Measurements from ENCODE around the gene KXD1. TPM values are rescaled to one million over a fixed set of nuclear protein-coding genes. Genes with fewer than 3 reads are reported as not detected.

KXD1 gene
- polyA plus RNA-seq, 1 of the 3 experiments (the other 2 are of a cell fraction), result 151 TPM

GRCh38 chr19:18588611-18589379 lies 31.1 kb downstream of the KXD1 start, which contains the start of gene REX1BD (continued):
- TF ChIP-seq REST (IDR thresholded peaks at IDR 0.05; ENCODE audit: low read depth, low read length), result no peak
- peak; percentile 42; the same call in 1 of the 2 replicates for TF ChIP-seq GABPA (IDR thresholded peaks at IDR 0.05; ENCODE audit: low read depth)
- TF ChIP-seq NRF1 (IDR thresholded peaks at IDR 0.05; ENCODE audit: low read depth, low read length), result peak; percentile 1; the same call in 1 of the 2 replicates
- peak; percentile 86; the same call in 1 of the 2 replicates for TF ChIP-seq SIN3A (IDR thresholded peaks at IDR 0.05; ENCODE audit: borderline replicate concordance, low read depth, low read length)
- peak; percentile 86 for TF ChIP-seq CTCF (IDR thresholded peaks at IDR 0.05)
- TF ChIP-seq FOXM1 (IDR thresholded peaks at IDR 0.05; ENCODE audit: low read depth), result no peak
- TF ChIP-seq POLR2AphosphoS5 (IDR thresholded peaks at IDR 0.05; ENCODE audit: low read depth, low read length), result peak; percentile 52
- TF ChIP-seq MAX (IDR thresholded peaks at IDR 0.05; ENCODE audit: low read depth), result peak; percentile 77; the same call in 1 of the 2 replicates
- TF ChIP-seq YY1 (IDR thresholded peaks at IDR 0.05; ENCODE audit: low read depth), result no peak
- 0 out of 2 replicates have a peak, but pooled peaks have one; percentile 21 for TF ChIP-seq ELF1 (IDR thresholded peaks at IDR 0.05)

- Histone ChIP-seq H3K36me3 (replicated peaks in 1 of 2; ENCODE audit: control insufficient read depth in 1 of 2, insufficient read depth in 2 of 2, low read length in 1 of 2) (no peaks in the 10 kb centered on the region), H2AFZ (ENCODE audit: low read depth) (peak overlapping the region; percentile 79; the same call in 1 of the 2 replicates), H4K20me1 (ENCODE audit: insufficient read depth) (no peaks in the 10 kb centered on the region), H3K79me2 (ENCODE audit: insufficient read depth) (peaks cover 10% of the 10 kb centered on the region; the same call in 1 of the 2 replicates), H3K4me3 (ENCODE audit: low read depth in 2 of 2, low read length in 1 of 2) (peak overlapping the region; percentile 83 to 89), H3K4me1 (ENCODE audit: control insufficient read depth in 1 of 2, insufficient read depth in 2 of 2, low read depth in 1 of 2, low read length in 1 of 2) (peaks cover 6 to 26% of the 10 kb centered on the region in 2 experiments; a peak in 2 of 4 replicates), H3K27me3 (ENCODE audit: insufficient read depth) (no peaks in the 10 kb centered on the region), H3K9me2 (no peaks in the 10 kb centered on the region), H3K4me2 (peak overlapping the region; percentile 92), H3K9ac (peak overlapping the region; percentile 79), H3F3A (replicated peaks; ENCODE audit: insufficient read depth) (peaks cover 26% of the 10 kb centered on the region), H3K27ac (ENCODE audit: low read depth in 2 of 2, low read length in 1 of 2) (peak overlapping the region; percentile 69 to 94), H3K9me3 (no peaks in the 10 kb centered on the region)
- TF ChIP-seq SIN3A (IDR thresholded peaks at IDR 0.05; ENCODE audit: borderline replicate concordance, low read depth, low read length) (0 out of 2 replicates have a peak, but pooled peaks have one; percentile 4), MAX (IDR thresholded peaks at IDR 0.05; ENCODE audit: low read depth) (peak; percentile 97), USF1 (IDR thresholded peaks at IDR 0.05; ENCODE audit: borderline replicate concordance, low read depth) (no peak)
- 2% methylated on average over 18 of the region's 52 CpGs for WGBS (ENCODE audit: low lambda C conversion rate)
- CTCF ChIA-PET, result interaction anchor here (0.6 to 10.5 kb wide), 51 partner anchors 9 to 398 kb away, joined by 3 to 234 read pairs (median 5); partner anchors contain the start of genes CERS1, COPE, CRLF1 and CRTC1
- POLR2A ChIA-PET, result interaction anchor here (0.6 to 2.5 kb wide), 15 partner anchors 12 to 329 kb away, joined by 3 to 20 read pairs (median 3); partner anchors contain the start of genes COPE, DDX49, TMEM59L and UBA52
- DNase-seq, result peak; percentile 85
Measured at GRCh38 chr19:18589380-18590272, 32.0 kb downstream of the KXD1 start.

Measured in SK-N-SH (cell line).